WERI-Rb-1 (cell line): ENCODE data around the gene COL1A1.

Experiments
- DNase-seq: peaks from one replicate; pipeline ENCODE4 v3.0.0-alpha.2; 2020
- H3K27ac ChIP-seq: fragments of 250-450 bp; sonication (Bioruptor Pico); 2 replicates; pipeline ENCODE4 v1.5.1; 2020; ENCODE audit warnings: mild to moderate bottlenecking, moderate library complexity
- H3K27me3 ChIP-seq: fragments of 250-450 bp; sonication (Bioruptor Pico); 2 replicates; pipeline ENCODE4 v1.5.1; 2021; ENCODE audit warnings: mild to moderate bottlenecking, low read depth, moderate library complexity; ENCODE audit not compliant: insufficient read depth, severe bottlenecking
- H3K36me3 ChIP-seq: fragments of 250-450 bp; sonication (Bioruptor Pico); 2 replicates; pipeline ENCODE4 v1.5.1; 2020; ENCODE audit warnings: mild to moderate bottlenecking, moderate library complexity
- H3K4me3 ChIP-seq: 2 replicates; pipeline ENCODE4 v1.5.1; 2011; ENCODE audit warnings: low read depth, mild to moderate bottlenecking, control low read depth, low read length
- H3K9me3 ChIP-seq: fragments of 250-450 bp; sonication (Bioruptor Pico); 2 replicates; pipeline ENCODE4 v1.5.1; 2021; ENCODE audit warnings: mild to moderate bottlenecking, moderate library complexity; ENCODE audit not compliant: severe bottlenecking
- CTCF ChIP-seq: IDR thresholded peaks from 2 replicates; pipeline ENCODE4 v1.5.1; 2011; ENCODE audit warnings: low read depth, mild to moderate bottlenecking, control low read depth, inconsistent platforms, low read length

Gene COL1A1

GRCh38 chr17:50201276-50201854 lies at the start of gene COL1A1:
COL1A1 (minus strand) TSS chr17:50201631; CDS start chr17:50201513, 118 bp downstream.
- peaks cover 20% of the 10 kb centered on the region for H3K27me3 ChIP-seq
- no peak for DNase-seq

GRCh38 chr17:50248255-50248654 lies 46.8 kb upstream of the COL1A1 start:
- no peaks in the 10 kb centered on the region for H3K36me3 ChIP-seq
- no peak overlapping the region for H3K4me3 ChIP-seq
- H3K27me3 ChIP-seq: no peaks in the 10 kb centered on the region
- H3K27ac ChIP-seq: no peak overlapping the region
- DNase-seq: no peak
- peaks cover 25% of the 10 kb centered on the region for H3K9me3 ChIP-seq
- no peak for TF ChIP-seq CTCF

More at GRCh38 chr17:50201276-50201854, at the start of gene COL1A1:
- peak within 1 kb of the TSS; percentile 43 for H3K4me3 ChIP-seq
- peak within 1 kb of the TSS; percentile 56 for H3K27ac ChIP-seq
- H3K9me3 ChIP-seq: no peaks in the 10 kb centered on the region
- no peak for TF ChIP-seq CTCF
- H3K36me3 ChIP-seq: no peaks in the 10 kb centered on the region; the same call in 1 of the 2 replicates

- TF ChIP-seq CTCF: no peak
- H3K27ac ChIP-seq: no peak overlapping the region
- H3K27me3 ChIP-seq: no peaks in the 10 kb centered on the region
- no peak overlapping the region for H3K4me3 ChIP-seq
- H3K36me3 ChIP-seq: no peaks in the 10 kb centered on the region
- H3K9me3 ChIP-seq: peaks cover 22% of the 10 kb centered on the region
- no peak for DNase-seq
These were observed 43.3 kb upstream of the COL1A1 start for GRCh38 chr17:50244771-50245170.

- DNase-seq: no peak
- peaks cover 2% of the 10 kb centered on the region for H3K9me3 ChIP-seq
- no peaks in the 10 kb centered on the region for H3K36me3 ChIP-seq
- H3K27me3 ChIP-seq: no peaks in the 10 kb centered on the region
- TF ChIP-seq CTCF: no peak
- no peak overlapping the region for H3K27ac ChIP-seq
- H3K4me3 ChIP-seq: no peak overlapping the region
These were observed 40.0 kb upstream of the COL1A1 start for GRCh38 chr17:50241431-50241830.

- Histone ChIP-seq H3K27me3 (no peaks in the 10 kb centered on the region), H3K36me3 (no peaks in the 10 kb centered on the region), H3K9me3 (peaks cover 2% of the 10 kb centered on the region), H3K27ac (no peak overlapping the region), H3K4me3 (no peak overlapping the region)
- TF ChIP-seq CTCF: no peak
- no peak for DNase-seq
These were observed 39.4 kb upstream of the COL1A1 start for GRCh38 chr17:50240851-50241250.

GRCh38 chr17:50239937-50240336 lies 38.5 kb upstream of the COL1A1 start:
- no peaks in the 10 kb centered on the region for H3K36me3 ChIP-seq
- H3K27me3 ChIP-seq: no peaks in the 10 kb centered on the region
- no peak overlapping the region for H3K27ac ChIP-seq
- no peak for TF ChIP-seq CTCF
- DNase-seq: no peak
- peaks cover 2% of the 10 kb centered on the region for H3K9me3 ChIP-seq
- H3K4me3 ChIP-seq: no peak overlapping the region
